HK-2 (cell line): Measurements from ENCODE around the gene STXBP6.
"Not testable (repeated sequence)": the region's sequence is repeated elsewhere in the genome, so short reads cannot be mapped to it uniquely, and the experiment has no call there.

Source experiments
- DNase-seq: peaks from one replicate; pipeline ENCODE4 v3.0.0-alpha.2; 2018; ENCODE audit not compliant: unreplicated experiment

The STXBP6 gene

DNA sequence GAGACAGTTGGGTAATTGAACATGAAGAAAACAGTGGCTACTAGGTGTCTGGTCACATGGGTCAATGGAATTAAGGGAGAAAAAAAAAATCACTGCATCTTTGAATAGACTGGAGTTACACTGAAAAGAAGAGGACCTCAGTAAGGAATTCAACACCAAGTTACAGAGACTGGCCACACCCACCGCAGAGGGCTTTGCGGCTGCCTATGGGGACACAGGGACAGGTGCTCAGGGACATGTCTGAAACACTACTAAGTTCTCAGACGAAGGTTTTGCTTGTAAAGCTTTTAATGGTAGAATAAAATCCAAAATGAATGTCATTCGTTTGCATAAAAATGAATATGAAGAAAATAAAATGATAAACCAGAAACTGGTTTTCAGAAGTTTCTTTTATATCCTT is 93.8 kb downstream of the STXBP6 start:
- no peak for DNase-seq

DNA sequence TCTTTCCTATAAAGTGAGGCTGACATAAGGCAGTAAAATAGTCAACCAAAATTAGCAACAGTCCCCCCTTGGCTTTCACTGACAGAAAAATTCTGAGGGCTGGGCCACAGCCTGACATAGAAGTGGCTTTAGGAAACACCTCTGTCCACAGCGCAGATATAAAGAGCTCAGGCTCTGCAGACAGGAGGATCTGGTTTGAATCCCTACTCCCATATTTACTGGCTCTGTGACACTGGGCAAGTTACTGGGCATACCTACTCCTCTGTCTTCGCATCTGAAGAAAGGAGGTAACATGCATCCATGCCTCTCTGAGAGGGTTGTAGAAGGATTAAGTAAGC is 95.3 kb downstream of the STXBP6 start:
- DNase-seq, result no peak

DNA sequence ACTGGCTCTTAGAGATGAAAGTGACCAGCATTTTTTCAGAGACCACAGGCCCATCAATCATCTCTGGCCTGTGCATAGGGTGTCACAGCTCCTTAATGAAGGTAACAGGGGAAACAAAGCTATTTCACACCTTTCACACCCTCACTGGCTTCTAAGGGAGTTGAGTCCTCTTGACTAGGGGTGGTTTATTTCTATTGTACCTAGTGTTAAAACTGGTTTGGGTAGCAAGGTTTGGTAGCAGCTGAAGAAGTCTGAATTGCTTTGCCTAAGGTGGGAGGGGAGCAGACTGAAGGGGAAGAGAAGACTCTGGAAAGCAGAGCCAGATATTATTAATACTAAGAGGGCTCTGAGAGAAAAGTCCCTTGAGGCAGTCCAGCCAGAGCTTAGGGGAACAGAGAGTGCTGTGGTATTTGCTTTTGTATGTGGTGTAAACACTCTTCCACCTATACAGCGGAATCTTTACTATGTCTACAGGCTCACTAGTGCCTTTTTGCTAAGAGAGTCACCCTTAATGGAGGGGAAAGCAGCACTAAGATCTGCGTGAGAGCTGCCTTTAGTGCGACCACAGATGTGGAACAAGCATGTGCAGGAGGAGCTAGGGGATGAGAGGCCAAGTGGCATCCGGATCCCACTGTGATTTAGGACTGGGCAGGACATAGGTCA is 95.8 kb downstream of the STXBP6 start:
- no peak for DNase-seq

DNA sequence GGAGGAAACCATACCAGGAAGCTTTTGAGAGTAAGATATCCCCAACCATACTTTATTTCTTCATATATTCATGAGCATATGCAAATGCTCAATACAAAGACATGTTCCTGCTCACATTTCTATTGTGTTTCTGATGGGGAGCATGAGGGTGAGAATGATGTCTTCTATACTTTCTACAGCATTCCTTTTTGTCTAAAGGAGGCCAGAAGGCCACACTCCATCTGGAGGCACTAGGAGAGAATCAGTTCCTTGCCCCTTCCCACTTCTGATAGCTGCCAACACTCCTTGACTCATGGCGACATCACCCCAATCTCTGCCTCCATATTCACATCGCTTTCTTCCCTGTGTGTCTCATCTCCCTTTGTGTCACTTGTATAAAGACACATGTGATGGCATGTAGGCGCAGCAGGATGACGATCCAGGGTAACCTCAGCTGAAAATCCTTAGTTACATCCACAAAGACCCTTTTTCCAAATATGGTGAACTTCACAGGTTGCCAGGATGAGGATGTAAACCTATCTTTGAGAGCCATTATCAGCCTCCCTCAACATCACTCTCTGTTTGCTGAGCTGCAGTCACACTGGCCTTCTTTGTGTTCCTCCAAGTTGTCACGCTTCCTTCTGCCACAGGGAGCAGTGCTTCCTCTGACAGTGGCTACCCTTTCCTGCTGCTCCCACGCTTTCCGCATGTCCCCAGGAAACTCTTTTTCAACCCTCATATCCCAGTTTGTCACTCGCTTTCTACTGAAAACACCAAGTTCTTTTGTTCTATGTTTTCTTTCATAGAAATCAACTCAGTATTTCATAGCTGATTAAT is 96.9 kb downstream of the STXBP6 start:
- no peak for DNase-seq

DNA sequence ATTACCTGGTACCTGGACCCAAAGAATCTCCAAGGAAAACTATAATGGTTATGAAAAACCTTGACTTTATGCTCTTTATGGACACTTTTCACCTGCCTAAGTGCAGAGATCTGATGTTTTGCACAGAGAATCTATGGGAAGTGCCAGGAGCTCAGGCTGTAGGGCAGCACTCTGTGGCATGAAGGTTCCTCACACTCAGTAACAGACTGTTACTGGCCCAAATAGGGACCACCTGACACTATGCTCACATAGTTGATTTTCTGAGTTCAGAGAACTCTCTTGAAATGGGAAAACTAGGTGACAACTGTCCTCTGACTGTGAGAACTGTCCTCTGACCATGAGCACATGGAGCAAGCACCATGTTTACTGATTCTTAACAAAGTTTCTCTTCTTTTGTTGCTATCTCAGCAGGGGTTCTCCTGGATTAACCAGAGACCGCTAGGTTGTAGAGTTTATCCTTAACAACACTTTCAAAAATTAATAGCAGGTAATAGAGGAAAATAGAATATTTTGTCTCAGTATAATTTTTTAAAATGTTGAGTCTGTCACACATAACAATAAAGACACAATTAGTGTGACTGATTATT is 101.6 kb downstream of the STXBP6 start:
- DNase-seq, result no peak

DNA sequence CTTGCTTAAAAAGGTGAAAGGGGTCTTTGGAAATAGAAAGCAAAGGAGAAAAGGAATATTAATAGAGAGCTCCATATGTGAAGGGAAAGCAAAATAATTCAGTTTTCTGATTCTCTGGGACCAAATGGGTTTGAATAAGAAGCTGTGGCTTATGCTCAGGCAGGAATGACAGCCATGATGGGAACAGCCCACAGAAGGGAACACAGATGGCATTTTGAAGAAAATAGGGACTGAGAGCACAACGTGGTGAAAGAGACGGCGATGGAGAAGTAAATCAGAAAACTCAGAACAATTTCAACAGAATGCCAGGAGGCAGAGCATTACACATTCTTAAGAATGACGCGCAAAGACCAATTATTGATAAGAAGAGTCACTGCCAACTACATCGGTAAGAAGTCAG is 102.8 kb downstream of the STXBP6 start:
- no peak for DNase-seq

DNA sequence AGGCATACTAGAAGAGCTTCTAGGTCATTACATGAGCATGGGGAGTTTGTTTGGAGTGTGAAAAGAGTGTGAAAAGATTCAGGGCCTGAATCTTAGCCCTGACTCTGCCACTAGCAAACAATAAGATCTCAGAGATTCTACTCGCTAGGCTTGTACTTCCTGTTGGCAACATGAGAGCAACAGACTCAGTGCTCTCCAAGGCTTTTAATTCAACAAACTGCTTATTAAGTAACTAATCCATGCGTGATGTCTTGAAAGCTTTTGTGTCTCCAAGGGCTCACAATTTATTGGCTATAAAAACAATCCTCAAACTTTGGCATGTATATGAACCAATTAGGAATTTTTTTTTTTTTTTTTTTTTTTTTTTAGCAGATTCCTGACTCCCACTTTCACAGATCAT is 105.1 kb downstream of the STXBP6 start:
- DNase-seq, result no peak

DNA sequence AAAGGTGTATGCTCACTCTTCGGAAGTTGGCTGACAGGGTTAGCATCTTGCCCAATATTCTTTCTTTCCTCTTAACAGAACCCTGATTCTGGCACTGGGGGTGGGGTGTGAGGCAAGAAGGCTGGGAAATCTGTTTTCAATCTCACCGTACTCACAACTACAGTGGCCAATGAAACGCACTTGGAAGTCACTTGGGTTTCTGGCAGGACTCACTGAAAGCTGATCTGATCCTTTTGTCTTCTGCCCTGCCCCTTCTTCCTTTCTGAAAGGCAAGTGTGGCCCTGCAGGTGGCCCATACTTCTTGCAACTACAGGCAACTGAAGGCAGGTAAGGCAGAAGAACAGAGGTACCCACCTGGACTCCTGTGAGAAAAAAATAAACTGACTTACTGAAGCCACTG is 106.9 kb downstream of the STXBP6 start:
- DNase-seq, result no peak

DNA sequence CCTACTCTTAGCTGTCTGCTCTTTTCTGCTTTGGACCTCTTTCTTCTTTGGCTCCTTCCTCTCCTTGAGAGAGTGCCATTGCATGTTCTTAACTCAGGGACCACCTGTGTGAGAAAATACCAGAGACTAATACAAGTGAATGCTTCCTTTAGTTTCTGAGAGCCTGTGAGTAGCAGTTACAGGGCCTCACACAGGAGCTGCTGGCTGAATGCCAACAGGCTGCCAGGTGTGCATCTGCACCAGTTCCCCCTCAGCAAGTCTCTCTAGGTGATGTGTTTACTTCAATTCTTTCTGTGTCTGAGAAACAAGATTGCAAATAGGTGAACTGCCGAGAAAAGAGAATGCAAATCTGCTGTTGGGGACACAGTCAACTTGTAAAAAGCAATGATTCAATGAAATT is 108.2 kb downstream of the STXBP6 start:
- DNase-seq, result no peak

DNA sequence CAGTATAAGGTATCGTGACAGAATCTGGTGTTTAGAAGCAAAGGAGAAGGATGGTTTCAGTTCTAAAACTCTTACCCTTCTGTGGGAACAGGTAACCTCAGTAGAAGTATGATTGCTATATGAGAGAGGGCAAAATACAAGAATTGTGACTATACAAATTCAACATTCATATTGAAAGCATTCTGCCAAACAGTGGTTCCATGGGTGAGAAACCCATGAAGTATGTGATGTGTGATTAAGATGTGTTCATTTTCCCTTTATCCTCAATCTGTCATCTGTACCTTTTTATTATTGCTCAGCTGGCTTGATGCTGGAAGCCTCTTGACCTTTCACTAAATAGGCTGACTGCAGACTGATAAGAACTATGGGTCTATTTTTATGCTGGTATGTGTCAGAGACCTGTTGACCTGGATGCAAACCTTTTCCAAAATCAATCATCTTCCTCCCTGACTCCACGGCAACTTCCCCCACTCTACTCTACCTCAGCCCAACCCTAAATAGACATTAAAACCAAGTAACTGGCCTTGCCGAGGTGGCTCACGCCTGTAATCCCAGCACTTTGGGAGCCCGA is 109.6 kb downstream of the STXBP6 start:
- DNase-seq, result no peak

DNA sequence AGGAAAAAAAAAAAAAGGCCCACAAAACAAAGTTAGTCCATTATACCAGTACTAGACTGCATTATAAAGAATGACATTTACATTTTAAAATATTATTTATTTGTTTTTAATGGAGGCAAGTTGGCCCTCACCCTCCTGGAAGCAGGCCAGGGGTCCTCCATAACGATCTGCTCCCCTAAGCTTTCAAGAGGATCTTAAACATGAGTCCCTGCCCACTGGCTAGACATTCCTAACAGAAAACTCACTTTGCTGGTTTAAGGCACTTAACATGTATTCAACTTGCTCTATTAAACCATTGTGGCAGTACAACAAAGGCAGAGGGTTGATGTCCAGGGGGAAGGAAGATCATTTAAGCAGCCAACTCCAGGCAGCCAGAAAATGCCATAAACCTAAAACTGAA is 111.4 kb downstream of the STXBP6 start:
- DNase-seq, result peak; percentile 10

DNA sequence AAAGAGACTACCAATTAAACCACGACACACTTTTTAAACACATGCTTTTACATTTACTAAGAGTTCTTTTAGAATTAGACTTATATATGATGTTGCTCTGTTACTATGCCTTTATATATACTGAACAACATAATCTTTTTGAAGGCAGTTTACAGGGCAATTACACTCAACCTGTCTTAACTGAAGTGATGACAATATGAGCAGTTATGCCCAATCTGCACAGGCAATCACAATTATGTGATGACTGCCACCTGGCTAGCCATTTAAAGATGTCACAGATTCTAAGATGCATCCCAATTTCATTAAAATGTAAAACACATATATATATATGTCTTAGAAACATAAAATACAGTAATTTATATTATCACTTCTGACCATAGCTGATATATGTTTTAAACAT is 112.6 kb downstream of the STXBP6 start:
- DNase-seq, result no peak

DNA sequence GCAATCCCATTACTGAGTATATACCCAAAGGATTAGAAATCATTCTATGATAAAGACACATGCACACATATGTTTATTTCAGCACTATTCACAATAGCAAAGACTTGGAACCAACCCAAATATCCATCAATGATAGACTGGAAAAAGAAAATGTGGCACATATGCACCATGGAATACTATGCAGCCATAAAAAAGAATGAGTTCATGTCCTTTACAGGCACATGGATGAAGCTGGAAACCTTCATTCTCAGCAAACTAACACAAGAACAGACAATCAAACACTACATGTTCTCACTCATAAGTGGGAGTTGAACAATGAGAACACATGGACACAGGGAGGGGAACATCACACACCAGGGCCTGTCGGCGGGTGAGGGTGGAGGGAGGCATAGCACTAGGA is 113.2 kb downstream of the STXBP6 start:
- DNase-seq, result not testable (repeated sequence)

DNA sequence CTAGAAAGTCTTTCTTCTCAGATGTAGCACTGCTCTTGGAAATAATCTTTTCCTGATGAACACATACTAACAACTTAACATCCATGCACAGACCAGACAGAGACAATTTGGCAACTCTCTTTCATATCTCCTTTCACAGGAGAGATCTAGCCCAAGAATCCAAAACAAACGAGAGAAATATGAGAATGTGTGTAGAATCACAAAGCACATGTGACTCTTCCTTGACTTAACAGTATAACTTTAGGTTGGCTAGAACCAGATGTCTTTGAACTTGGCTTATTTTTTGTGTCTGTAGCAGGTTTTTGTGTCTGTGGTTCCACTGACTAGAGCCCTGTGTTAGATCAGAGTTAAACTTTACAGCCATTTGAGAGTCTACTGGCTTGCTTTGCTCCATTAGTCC is 114.2 kb downstream of the STXBP6 start:
- DNase-seq, result no peak

DNA sequence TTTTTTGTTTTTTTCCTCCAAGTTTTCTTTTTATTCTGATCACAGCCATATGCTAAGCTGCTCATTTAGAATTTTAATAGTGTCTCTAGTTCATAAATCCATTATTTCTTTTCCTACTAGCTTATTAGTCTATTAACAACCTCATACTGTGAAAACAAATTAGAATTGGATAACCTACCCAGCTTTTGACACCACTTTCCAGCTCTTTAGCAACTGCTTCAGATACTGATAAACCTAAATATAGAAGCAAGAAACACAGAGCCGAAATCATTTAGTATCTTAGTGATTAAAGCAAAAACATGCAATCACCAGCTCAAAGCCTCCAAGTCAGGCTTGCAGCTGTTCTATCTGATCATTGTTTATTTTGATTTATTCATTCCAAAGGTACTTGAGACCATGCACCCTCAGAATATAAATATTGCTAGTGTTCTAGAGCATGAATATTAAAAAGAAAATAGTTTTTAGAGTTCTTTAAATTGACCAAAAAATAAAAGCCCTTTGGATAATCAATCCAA is 121.5 kb downstream of the STXBP6 start:
- DNase-seq, result no peak

DNA sequence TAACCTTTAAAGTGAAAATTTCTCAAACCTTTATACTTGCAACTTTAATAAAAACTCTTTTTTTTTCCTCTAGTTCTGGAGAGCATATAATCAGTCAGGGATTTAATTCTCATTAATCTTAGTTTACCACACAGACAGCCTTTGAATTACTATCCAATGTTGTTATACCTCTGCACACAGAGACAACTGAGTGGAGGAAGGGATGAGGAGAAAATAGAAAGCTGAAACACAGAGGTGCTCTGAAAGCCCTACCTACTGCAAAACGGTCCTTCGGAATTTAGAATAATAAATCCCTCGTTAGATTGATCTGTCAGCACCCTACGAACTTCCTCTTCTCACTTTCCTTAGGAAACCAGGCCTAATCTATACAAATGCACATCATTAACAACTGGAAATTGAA is 122.1 kb downstream of the STXBP6 start:
- no peak for DNase-seq

DNA sequence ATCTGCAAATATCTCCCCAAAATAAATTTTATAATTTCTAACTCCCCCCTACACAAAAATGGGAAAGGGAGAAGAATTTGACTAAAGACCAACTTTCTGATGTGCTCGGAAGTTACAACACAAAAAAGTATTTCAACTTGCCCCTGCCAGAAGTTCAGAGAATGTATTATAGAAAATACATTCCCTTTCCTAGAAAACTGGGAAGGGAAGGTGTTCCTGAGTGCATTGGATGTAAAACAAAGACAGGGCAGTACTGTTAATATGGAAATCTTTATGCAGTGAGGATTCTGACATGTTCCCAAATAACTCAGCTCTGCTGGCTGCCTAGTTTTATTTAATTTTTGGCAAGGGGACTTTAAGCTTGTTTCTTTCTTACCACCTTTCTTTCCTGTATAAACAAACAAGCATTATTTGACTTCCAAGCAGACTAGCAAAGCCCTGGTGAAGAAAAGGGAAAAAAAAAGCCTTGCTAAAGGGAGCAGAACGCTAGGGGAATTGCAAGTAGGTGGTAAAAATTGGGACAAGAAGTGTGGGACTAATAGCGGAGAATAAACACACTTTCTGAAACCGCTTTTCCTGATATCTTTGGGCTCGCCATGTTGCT is 124.1 kb downstream of the STXBP6 start:
- DNase-seq, result no peak

DNA sequence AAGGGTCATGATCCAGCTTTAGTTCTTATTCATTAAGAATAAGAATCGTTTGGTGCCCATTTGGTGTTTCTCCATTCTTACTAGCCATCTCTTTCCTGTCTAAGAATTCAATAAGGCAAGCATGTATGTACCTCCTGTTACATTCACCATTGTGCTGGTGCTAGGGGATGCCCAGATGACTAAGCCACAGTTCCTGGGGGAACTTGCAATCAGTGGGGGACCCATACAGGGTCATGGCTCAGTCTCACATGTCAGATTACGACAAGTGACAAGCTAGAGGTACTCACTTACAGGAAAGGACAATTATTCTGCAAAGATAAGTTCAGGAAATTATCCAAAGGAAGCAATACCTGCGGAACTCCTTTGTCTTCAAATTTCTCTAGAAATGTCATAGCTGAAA is 125.4 kb downstream of the STXBP6 start:
- no peak for DNase-seq

DNA sequence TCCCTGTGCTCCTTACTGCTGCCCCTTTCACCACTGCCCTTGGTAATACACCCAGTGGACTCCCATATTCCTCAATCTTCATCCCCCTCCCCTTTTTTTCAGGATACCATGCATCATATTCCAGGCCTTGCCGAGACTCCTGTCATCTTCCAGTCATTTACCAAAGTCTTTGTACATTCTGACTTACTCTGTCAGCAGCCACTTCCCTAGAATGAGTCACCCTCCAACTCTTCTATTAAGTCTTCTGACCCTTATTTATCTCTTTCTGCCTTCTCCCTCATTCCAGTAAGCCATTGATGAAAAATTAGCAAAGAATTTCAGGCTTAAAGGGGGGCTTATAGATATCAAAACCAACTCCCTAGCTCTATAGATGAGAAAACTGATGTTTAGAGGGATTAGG is 128.0 kb downstream of the STXBP6 start:
- DNase-seq, result no peak

DNA sequence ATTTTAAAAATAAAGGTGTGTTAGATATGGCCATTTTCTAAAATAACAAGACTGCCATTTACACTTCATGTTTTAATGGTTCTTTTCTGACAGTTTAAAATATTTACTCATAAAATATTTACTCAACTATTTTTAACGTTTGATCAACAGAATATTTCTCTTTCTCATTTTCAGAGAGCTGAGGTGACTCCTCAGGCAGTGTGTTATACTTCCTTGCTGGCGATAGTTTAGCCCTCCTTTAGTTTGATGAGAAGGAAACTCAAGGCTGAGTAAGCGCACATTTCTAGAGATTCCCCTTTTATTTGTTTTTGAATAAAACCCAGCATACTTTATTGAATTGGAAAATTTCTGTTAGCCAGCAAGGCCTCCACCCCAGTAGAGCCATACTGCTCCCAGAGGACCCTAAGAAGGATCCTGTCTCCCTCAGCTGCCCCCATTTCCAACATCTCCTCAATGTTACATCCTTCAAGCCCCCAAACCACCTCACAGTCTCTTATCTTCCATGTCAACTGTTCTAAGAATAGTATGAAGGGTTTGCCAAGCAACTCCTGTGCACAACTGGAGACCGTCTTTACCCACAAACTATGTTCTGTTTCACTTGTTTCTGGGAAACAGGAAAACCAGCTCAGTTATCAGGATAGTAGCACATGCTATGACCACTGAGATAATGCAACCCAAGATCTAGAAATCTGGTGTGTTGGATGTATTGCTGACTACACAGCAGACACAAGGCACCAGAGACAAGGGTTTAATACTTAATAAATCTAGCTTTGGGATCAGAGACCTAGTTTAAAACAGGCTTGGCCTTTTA is 129.5 kb downstream of the STXBP6 start:
- DNase-seq, result no peak

DNA sequence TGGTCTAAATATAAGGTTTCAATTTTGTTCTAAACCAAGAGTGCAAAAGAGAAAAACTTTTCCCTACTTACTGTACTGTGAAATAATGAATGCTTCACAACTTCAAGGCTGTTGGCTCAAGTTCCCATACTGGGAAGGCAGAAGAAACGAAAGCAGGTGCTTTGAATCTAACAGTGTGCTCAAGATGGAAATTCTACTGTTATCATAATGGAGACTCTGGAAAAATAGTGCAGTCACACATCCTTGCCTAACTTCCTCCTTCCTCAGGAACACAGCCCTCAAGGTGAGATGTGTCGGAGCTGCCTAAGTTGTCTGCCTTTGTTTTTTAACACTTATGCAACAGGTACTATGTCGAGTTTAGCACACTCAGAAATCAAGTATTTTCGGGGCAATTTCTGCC is 131.1 kb downstream of the STXBP6 start:
- DNase-seq, result no peak
